Measurements from ENCODE around the gene ANAPC2. TPM values are rescaled to one million over a fixed set of nuclear protein-coding genes. Genes with fewer than 3 reads are reported as not detected.

The ANAPC2 gene
- total RNA-seq, 1 donor from 2014 or later, result 39.2 TPM

DNA sequence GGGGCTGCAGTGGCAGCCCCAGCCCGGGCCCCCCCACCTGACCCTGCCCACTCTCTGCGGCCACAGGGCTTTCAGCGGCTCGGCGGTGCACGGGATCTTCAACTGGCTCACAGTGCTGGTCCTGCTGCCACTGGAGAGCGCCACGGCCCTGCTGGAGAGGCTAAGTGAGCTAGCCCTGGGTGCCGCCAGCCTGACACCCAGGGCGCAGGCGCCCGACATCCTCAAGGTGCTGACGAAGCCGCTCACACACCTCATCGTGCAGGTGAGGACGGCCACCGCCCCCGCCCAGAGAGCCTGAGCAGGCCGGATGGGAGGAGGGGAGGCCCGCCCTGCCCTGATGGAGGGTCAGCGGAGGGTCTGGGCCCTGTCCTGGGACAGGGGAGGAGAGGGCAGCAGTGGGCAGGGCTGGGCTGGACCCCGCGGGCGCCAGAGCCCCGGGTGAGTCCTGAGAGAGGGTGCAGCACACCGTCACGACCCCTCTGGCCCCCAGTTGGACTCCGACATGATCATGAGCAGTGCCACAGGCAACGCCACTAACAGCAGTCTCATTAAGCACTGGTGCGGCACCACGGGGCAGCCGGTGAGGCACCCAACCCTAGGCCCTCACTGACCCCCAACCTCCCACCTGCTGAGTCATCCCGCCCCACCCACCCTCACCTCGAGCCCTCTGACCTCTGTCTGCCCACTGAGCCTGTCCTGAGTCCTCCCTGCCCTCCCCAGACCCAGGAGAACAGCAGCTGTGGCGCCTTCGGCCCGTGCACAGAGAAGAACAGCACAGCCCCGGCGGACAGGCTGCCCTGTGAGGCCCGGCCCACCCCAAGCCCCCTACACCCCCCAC lies 45.0 kb upstream of the ANAPC2 start:
- no peak for TF ChIP-seq EZH2 (IDR thresholded peaks at IDR 0.05; ENCODE audit: insufficient read depth, low read length)
- TF ChIP-seq, protein P1, sequence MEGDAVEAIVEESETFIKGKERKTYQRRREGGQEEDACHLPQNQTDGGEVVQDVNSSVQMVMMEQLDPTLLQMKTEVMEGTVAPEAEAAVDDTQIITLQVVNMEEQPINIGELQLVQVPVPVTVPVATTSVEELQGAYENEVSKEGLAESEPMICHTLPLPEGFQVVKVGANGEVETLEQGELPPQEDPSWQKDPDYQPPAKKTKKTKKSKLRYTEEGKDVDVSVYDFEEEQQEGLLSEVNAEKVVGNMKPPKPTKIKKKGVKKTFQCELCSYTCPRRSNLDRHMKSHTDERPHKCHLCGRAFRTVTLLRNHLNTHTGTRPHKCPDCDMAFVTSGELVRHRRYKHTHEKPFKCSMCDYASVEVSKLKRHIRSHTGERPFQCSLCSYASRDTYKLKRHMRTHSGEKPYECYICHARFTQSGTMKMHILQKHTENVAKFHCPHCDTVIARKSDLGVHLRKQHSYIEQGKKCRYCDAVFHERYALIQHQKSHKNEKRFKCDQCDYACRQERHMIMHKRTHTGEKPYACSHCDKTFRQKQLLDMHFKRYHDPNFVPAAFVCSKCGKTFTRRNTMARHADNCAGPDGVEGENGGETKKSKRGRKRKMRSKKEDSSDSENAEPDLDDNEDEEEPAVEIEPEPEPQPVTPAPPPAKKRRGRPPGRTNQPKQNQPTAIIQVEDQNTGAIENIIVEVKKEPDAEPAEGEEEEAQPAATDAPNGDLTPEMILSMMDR (IDR thresholded peaks at IDR 0.05; ENCODE audit: insufficient read depth, low read depth, low read length), result no peak
- H3K36me3 ChIP-seq (ENCODE audit: insufficient read depth, low read length), result no peaks in the 10 kb centered on the region
- peaks cover 17% of the 10 kb centered on the region for H4K20me1 ChIP-seq (ENCODE audit: insufficient read depth, low read length)
- Mint-ChIP-seq H3K27me3 (ENCODE audit: low read depth, unreplicated experiment) (no peaks in the 10 kb centered on the region), H3K36me3 (ENCODE audit: low read depth, unreplicated experiment) (no peaks in the 10 kb centered on the region), H3K27ac (ENCODE audit: unreplicated experiment) (no peak overlapping the region), H3K4me3 (ENCODE audit: unreplicated experiment) (no peak overlapping the region), H3K4me1 (ENCODE audit: low read depth, unreplicated experiment) (peaks cover 1% of the 10 kb centered on the region), H3K9me3 (ENCODE audit: unreplicated experiment) (no peaks in the 10 kb centered on the region)
- H3K4me3 ChIP-seq (ENCODE audit: insufficient read depth, low read depth, low read length), result no peak overlapping the region
- H3K4me2 ChIP-seq (ENCODE audit: low read length), result no peak overlapping the region
- DNase-seq (ENCODE audit: low read depth), result no peak
- no peak overlapping the region for H3K27ac ChIP-seq (ENCODE audit: low read depth, low read length)
- H3K4me1 ChIP-seq (ENCODE audit: insufficient read depth, low read length), result no peaks in the 10 kb centered on the region
- no peaks in the 10 kb centered on the region for H3K9me3 ChIP-seq (ENCODE audit: insufficient read depth, low read depth, low read length)
- no peak overlapping the region for H3K9ac ChIP-seq (ENCODE audit: low read length)
- no peak overlapping the region for H2AFZ ChIP-seq (ENCODE audit: low read depth, low read length)
- H3K27me3 ChIP-seq (ENCODE audit: insufficient read depth, low read length), result no peaks in the 10 kb centered on the region
- peaks cover 6% of the 10 kb centered on the region for H3K79me2 ChIP-seq (ENCODE audit: insufficient read depth, low read length)
- no peak for FAIRE-seq

DNA sequence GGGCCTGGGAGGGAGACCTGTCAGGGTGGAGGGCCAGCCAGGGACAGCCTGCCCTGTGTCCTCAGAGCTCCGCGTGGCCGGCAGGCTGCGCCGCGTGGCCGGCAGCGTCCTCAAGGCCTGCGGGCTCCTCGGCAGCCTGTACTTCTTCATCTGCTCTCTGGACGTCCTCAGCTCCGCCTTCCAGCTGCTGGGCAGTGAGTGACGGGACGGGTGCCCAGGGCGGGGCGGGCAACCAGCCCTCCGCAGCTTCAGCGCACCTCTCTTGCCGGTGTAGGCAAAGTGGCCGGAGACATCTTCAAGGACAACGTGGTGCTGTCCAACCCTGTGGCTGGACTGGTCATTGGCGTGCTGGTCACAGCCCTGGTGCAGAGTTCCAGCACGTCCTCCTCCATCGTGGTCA lies 44.1 kb upstream of the ANAPC2 start:
- Histone ChIP-seq H3K27ac (ENCODE audit: low read depth, low read length) (no peak overlapping the region), H4K20me1 (ENCODE audit: insufficient read depth, low read length) (peaks cover 8% of the 10 kb centered on the region), H3K9me3 (ENCODE audit: insufficient read depth, low read depth, low read length) (no peaks in the 10 kb centered on the region), H3K4me3 (ENCODE audit: insufficient read depth, low read depth, low read length) (no peak overlapping the region), H2AFZ (ENCODE audit: low read depth, low read length) (no peak overlapping the region), H3K27me3 (ENCODE audit: insufficient read depth, low read length) (no peaks in the 10 kb centered on the region), H3K9ac (ENCODE audit: low read length) (no peak overlapping the region), H3K36me3 (ENCODE audit: insufficient read depth, low read length) (no peaks in the 10 kb centered on the region), H3K4me1 (ENCODE audit: insufficient read depth, low read length) (peaks cover 2% of the 10 kb centered on the region), H3K79me2 (ENCODE audit: insufficient read depth, low read length) (no peaks in the 10 kb centered on the region), H3K4me2 (ENCODE audit: low read length) (no peak overlapping the region)
- Mint-ChIP-seq H3K4me3 (ENCODE audit: unreplicated experiment) (no peak overlapping the region), H3K27ac (ENCODE audit: unreplicated experiment) (no peak overlapping the region), H3K27me3 (ENCODE audit: low read depth, unreplicated experiment) (no peaks in the 10 kb centered on the region), H3K9me3 (ENCODE audit: unreplicated experiment) (no peaks in the 10 kb centered on the region), H3K4me1 (ENCODE audit: low read depth, unreplicated experiment) (no peaks in the 10 kb centered on the region), H3K36me3 (ENCODE audit: low read depth, unreplicated experiment) (no peaks in the 10 kb centered on the region)
- DNase-seq (ENCODE audit: low read depth) (no peak), FAIRE-seq (no peak)
- no peak for TF ChIP-seq EZH2 (IDR thresholded peaks at IDR 0.05; ENCODE audit: insufficient read depth, low read length)
- TF ChIP-seq, protein P1 (IDR thresholded peaks at IDR 0.05; ENCODE audit: insufficient read depth, low read depth, low read length), result no peak

DNA sequence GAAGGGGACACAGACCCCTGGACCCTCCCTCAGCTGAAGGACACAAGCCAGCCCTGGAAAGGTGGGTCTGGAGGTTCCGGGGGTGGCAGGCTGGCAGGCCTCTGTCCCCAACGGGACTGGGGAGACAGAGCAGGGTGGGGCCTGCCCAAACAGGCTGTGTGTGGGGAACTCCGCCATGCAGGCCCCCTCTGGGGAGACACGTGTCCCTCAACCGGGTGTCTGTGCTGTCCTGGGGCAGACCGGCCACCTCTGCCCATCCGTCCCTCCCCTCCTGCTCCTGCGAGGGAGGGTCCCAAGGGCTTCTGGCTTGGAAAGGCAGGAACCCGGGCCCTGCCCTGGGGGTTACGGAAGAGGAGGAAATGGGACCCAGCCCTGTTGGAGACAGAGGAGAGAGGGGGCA lies 43.7 kb upstream of the ANAPC2 start:
- Mint-ChIP-seq H3K27ac (ENCODE audit: unreplicated experiment) (no peak overlapping the region), H3K4me1 (ENCODE audit: low read depth, unreplicated experiment) (no peaks in the 10 kb centered on the region), H3K9me3 (ENCODE audit: unreplicated experiment) (no peaks in the 10 kb centered on the region), H3K27me3 (ENCODE audit: low read depth, unreplicated experiment) (no peaks in the 10 kb centered on the region), H3K36me3 (ENCODE audit: low read depth, unreplicated experiment) (no peaks in the 10 kb centered on the region), H3K4me3 (ENCODE audit: unreplicated experiment) (no peak overlapping the region)
- Histone ChIP-seq H3K4me2 (ENCODE audit: low read length) (no peak overlapping the region), H3K4me3 (ENCODE audit: insufficient read depth, low read depth, low read length) (no peak overlapping the region), H3K27me3 (ENCODE audit: insufficient read depth, low read length) (no peaks in the 10 kb centered on the region), H3K4me1 (ENCODE audit: insufficient read depth, low read length) (peaks cover 6% of the 10 kb centered on the region), H3K79me2 (ENCODE audit: insufficient read depth, low read length) (no peaks in the 10 kb centered on the region), H3K27ac (ENCODE audit: low read depth, low read length) (no peak overlapping the region), H2AFZ (ENCODE audit: low read depth, low read length) (no peak overlapping the region), H3K9ac (ENCODE audit: low read length) (no peak overlapping the region), H3K36me3 (ENCODE audit: insufficient read depth, low read length) (no peaks in the 10 kb centered on the region), H4K20me1 (ENCODE audit: insufficient read depth, low read length) (peaks cover 4% of the 10 kb centered on the region), H3K9me3 (ENCODE audit: insufficient read depth, low read depth, low read length) (no peaks in the 10 kb centered on the region)
- FAIRE-seq (no peak), DNase-seq (ENCODE audit: low read depth) (no peak)
- no peak for TF ChIP-seq EZH2 (IDR thresholded peaks at IDR 0.05; ENCODE audit: insufficient read depth, low read length)
- TF ChIP-seq, protein P1 (IDR thresholded peaks at IDR 0.05; ENCODE audit: insufficient read depth, low read depth, low read length), result no peak

Measured in astrocyte (in vitro differentiated cells and primary cell).